Ovary (tissue), 9 donors: ENCODE results near the gene MYO5B. TPM values are rescaled to one million over a fixed set of nuclear protein-coding genes. Genes with fewer than 3 reads are reported as not detected.

Experiments used
- DNase-seq, 5 donors: peaks; one replicate each; pipeline ENCODE4 v3.0.0-alpha.2; 2019 to 2020
- H3K27ac ChIP-seq, 2 donors: fragments of 200-600 bp; one replicate each; pipeline versions ENCODE4 v1.5.1 to v1.8.0; 2019 to 2022
- H3K27me3 ChIP-seq: fragments of 200-600 bp; one replicate; pipeline ENCODE4 v1.8.0; 2022
- H3K36me3 ChIP-seq: fragments of 200-600 bp; sonication (generic); one replicate; pipeline ENCODE4 v1.5.1; 2019
- H3K4me1 ChIP-seq: one replicate; pipeline ENCODE4 v1.8.1; 2013; ENCODE audit warnings: mild to moderate bottlenecking, moderate library complexity; ENCODE audit not compliant: insufficient read depth
- H3K4me3 ChIP-seq: fragments of 200-600 bp; sonication (generic); one replicate; pipeline ENCODE4 v1.5.1; 2017
- H3K9me3 ChIP-seq, 2 donors: fragments of 200-600 bp in 1 of 2; sonication (generic) in 1 of 2; one replicate each; pipeline versions ENCODE4 v1.5.1 to v1.8.1; 2013 to 2019; ENCODE audit warnings: mild to moderate bottlenecking in 1 of 2, moderate library complexity in 1 of 2
- EP300 ChIP-seq: sonication (generic); formaldehyde crosslinking; IDR thresholded peaks from one replicate; pipeline ENCODE4 v1.6.1; 2017; ENCODE audit warnings: antibody characterized with exemption
- POLR2A ChIP-seq: fragments of 450-650 bp; IDR thresholded peaks from one replicate; pipeline ENCODE4 v1.6.1; 2017; ENCODE audit warnings: antibody characterized with exemption, mild to moderate bottlenecking, moderate library complexity
- WGBS, 3 donors: extraction: QIAGEN DNeasy Blood & Tissue Kit in 1 of 3; methylation state at CpG; one replicate each; pipeline versions ENCODE4 v1.1.5 to v1.1.7; 2013 to 2017; 5-methylcytosine and 5-hydroxymethylcytosine counted together
- intact Hi-C, 4 donors: fragments of 100-400 bp; cut with DNase I; formaldehyde crosslinking; loops; one replicate each; pipeline versions ENCODE4 v1.11.0 to v1.15.1; 2022 to 2023
- polyA plus RNA-seq, 2 donors: library from polyadenylated mRNA; stranded (reverse); fragments of 200-250 nt in 1 of 2; fragments of 350-450 nt in 1 of 2; fragmentation: Illumina TruSeq in 1 of 2; extraction: RNeasy Lipid Tissue Mini Kit (QIAGEN cat#74804) in 1 of 2; gene quantifications; one replicate each; pipeline ENCODE4 v1.2.3, GENCODE V29; 2013 to 2014
- total RNA-seq, 7 donors: library from RNA; depleted of rRNA in 2 of 7; stranded (reverse); fragments of >200 nt in 2 of 7; fragmentation: NEBNext Ultra II Directional in 3 of 7; extraction: Animal tissue kit (Norgen Biotek cat#: 25700) in 3 of 7; gene quantifications; one replicate each; pipeline versions ENCODE4 v1.1.0 to v1.2.4, GENCODE V29; 2016 to 2023
- TF ChIP-seq, protein P1 (sequence below), 3 donors: fragments of 450-650 bp in 2 of 3; fragments of 200-600 bp in 1 of 3; IDR thresholded peaks; one replicate each; pipeline versions ENCODE4 v1.5.1 to v1.8.0; 2016 to 2022; ENCODE audit warnings: antibody characterized with exemption in 3 of 3, mild to moderate bottlenecking in 1 of 3
- donor health status: DM: no; HTN: no; CAD: no; lungs with moderate emphysema.
- donor health status: DM: no; HTN: no; CAD: no.
- donor health status: Bipolar disorder and iron deficiency.
- donor health status: DM: yes; HTN: yes; CAD: no.
- donor health status: DM: no; HTN: no; CAD: no.
- donor health status: DM: yes; HTN: yes; CAD: no.

Gene MYO5B
- total and polyA plus RNA-seq, 9 donors, result 0.25 to 25.5 (median 1.5) TPM

GRCh38 chr18:50179465-50179864 is 15.5 kb downstream of the MYO5B start:
- no peak overlapping the region for H3K27ac ChIP-seq
- no peaks in the 10 kb centered on the region for H3K27me3 ChIP-seq
- no peaks in the 10 kb centered on the region for H3K36me3 ChIP-seq
- intact Hi-C loops, result no loop called here
- no peak overlapping the region for H3K4me3 ChIP-seq
- no peaks in the 10 kb centered on the region for H3K9me3 ChIP-seq
- WGBS, 3 donors, result 87 to 98% (median 88%) methylated on average over 2 of the region's 2 CpGs
- no peak for DNase-seq
- no peak for TF ChIP-seq EP300
- TF ChIP-seq, protein P1, sequence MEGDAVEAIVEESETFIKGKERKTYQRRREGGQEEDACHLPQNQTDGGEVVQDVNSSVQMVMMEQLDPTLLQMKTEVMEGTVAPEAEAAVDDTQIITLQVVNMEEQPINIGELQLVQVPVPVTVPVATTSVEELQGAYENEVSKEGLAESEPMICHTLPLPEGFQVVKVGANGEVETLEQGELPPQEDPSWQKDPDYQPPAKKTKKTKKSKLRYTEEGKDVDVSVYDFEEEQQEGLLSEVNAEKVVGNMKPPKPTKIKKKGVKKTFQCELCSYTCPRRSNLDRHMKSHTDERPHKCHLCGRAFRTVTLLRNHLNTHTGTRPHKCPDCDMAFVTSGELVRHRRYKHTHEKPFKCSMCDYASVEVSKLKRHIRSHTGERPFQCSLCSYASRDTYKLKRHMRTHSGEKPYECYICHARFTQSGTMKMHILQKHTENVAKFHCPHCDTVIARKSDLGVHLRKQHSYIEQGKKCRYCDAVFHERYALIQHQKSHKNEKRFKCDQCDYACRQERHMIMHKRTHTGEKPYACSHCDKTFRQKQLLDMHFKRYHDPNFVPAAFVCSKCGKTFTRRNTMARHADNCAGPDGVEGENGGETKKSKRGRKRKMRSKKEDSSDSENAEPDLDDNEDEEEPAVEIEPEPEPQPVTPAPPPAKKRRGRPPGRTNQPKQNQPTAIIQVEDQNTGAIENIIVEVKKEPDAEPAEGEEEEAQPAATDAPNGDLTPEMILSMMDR (IDR thresholded peaks at IDR 0.05), result no peak
- no peak for TF ChIP-seq POLR2A
- no peaks in the 10 kb centered on the region for H3K4me1 ChIP-seq

DNA sequence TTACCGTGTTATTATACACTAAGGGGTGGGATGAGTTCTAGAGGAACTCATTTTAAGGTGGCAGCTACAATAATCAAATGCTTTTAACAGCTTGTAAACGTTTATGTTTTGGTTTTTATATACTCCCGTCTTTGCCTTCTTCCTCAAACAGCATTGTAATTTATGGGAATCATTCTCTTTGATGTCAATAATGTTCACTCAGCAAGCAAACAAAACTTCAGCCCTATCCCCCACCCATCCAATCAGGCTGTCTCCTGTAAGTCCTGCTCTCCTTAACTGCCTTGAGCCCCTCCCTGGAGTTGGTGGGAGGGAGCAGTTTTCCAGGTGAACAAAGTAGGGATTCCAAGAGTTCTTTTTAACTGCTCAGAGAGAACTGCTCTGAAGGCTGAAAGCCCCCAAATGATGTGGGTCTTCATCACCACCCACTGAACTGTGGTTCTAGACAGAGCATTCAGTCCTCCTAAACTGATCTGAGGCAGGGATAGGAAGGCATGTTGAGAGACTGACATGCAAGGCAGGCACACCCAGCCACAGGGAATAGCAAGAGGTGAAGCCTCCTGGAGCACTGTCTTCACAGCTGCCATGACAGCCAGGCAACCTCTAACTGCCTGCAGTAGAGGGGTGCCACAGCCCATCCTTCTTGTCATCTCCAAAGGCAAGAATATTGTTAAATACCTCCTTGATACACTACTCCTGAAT is 17.5 kb downstream of the MYO5B start:
- Histone ChIP-seq H3K4me3 (no peak overlapping the region), H3K4me1 (no peaks in the 10 kb centered on the region), H3K9me3 (no peaks in the 10 kb centered on the region), H3K27me3 (no peaks in the 10 kb centered on the region), H3K27ac (no peak overlapping the region), H3K36me3 (no peaks in the 10 kb centered on the region)
- TF ChIP-seq POLR2A (no peak), EP300 (no peak)
- WGBS, 3 donors, result 4 to 11% (median 9%) methylated on average over 3 of the region's 3 CpGs
- intact Hi-C loops, result no loop called here
- no peak for DNase-seq

GRCh38 chr18:50172367-50172766 is 22.6 kb downstream of the MYO5B start:
- Histone ChIP-seq H3K27ac (no peak overlapping the region), H3K4me1 (no peaks in the 10 kb centered on the region), H3K36me3 (no peaks in the 10 kb centered on the region), H3K4me3 (no peak overlapping the region), H3K27me3 (no peaks in the 10 kb centered on the region), H3K9me3 (no peaks in the 10 kb centered on the region)
- WGBS, 3 donors, result 80 to 85% (median 81%) methylated on average over 3 of the region's 3 CpGs
- no peak for DNase-seq
- TF ChIP-seq POLR2A, result no peak
- intact Hi-C loops, result no loop called here

DNA sequence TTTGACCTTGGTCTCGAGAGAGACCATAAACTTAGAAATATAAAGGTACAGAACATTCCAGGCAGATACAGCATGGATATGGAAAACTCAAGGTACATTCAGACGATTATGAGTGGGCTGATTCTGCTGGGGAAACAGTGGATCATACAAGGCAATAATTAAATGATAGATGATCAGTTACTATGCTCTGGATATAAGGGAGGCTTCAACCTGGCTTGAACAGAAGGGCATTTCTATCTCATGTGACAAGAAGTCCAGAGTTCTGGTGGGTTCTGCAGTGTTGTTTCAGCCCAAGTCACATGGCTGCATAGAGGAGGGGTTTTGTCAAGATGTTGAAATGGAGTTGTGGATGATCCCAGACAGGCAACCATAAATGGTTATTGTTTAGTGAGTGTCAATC is 23.5 kb downstream of the MYO5B start:
- no peak for DNase-seq
- 56% methylated on average over 2 of the region's 2 CpGs; no CpG with 5 or more reads in 2 of the 3 donors for WGBS, 3 donors
- TF ChIP-seq, protein P1 (IDR thresholded peaks at IDR 0.05), result no peak
- TF ChIP-seq POLR2A (no peak), EP300 (no peak)
- no peak overlapping the region for H3K27ac ChIP-seq
- H3K4me3 ChIP-seq, result no peak overlapping the region
- H3K36me3 ChIP-seq, result no peaks in the 10 kb centered on the region
- no peaks in the 10 kb centered on the region for H3K27me3 ChIP-seq
- intact Hi-C loops, result no loop called here
- H3K9me3 ChIP-seq, result no peaks in the 10 kb centered on the region
- no peaks in the 10 kb centered on the region for H3K4me1 ChIP-seq

- Histone ChIP-seq H3K9me3 (no peaks in the 10 kb centered on the region), H3K4me3 (no peak overlapping the region), H3K36me3 (no peaks in the 10 kb centered on the region), H3K4me1 (no peaks in the 10 kb centered on the region), H3K27ac (no peak overlapping the region), H3K27me3 (no peaks in the 10 kb centered on the region)
- WGBS, 3 donors, result 88% methylated on average over 5 of the region's 5 CpGs; no CpG with 5 or more reads in 2 of the 3 donors
- intact Hi-C loops, result no loop called here
- no peak for DNase-seq
- TF ChIP-seq, protein P1 (IDR thresholded peaks at IDR 0.05), result no peak
- no peak for TF ChIP-seq EP300
- TF ChIP-seq POLR2A, result no peak
Measured at GRCh38 chr18:50170004-50170403, 24.9 kb downstream of the MYO5B start.
